IMR-90 (cell line): ENCODE data around the gene DGLUCY.

Source experiments
- POLR2A ChIP-seq: IDR thresholded peaks from 2 replicates; pipeline ENCODE4 v1.6.1; 2012; ENCODE audit warnings: mild to moderate bottlenecking, low read depth, low read length
- TF ChIP-seq, protein P1 (sequence below): conservative IDR thresholded peaks from 2 replicates; pipeline ENCODE4 v1.5.1; 2012; ENCODE audit warnings: mild to moderate bottlenecking, low read depth, low read length, improper control_type of control experiment

DNA sequence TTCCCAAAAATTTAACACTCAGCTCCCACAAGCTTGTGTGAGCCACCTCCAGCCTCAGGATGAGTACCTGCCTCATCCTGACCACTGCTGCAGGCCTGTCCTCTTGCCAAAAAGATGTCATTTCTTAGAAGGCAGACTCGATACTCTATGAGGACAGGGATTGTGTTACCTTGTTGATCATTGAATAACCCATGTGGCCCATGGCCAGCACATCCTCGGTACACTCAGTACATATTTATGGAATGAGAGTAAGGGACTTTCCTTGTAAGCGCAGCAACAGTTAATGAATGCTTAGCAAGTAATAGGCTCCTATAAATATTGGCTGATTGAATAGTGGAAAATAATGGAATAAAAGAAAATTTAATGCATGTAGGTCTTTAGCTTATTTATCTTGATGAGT, 15.3 kb upstream of the DGLUCY start:
- TF ChIP-seq POLR2A = no peak
- TF ChIP-seq, protein P1, sequence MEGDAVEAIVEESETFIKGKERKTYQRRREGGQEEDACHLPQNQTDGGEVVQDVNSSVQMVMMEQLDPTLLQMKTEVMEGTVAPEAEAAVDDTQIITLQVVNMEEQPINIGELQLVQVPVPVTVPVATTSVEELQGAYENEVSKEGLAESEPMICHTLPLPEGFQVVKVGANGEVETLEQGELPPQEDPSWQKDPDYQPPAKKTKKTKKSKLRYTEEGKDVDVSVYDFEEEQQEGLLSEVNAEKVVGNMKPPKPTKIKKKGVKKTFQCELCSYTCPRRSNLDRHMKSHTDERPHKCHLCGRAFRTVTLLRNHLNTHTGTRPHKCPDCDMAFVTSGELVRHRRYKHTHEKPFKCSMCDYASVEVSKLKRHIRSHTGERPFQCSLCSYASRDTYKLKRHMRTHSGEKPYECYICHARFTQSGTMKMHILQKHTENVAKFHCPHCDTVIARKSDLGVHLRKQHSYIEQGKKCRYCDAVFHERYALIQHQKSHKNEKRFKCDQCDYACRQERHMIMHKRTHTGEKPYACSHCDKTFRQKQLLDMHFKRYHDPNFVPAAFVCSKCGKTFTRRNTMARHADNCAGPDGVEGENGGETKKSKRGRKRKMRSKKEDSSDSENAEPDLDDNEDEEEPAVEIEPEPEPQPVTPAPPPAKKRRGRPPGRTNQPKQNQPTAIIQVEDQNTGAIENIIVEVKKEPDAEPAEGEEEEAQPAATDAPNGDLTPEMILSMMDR = no peak
